Right lobe of liver (tissue), 6 donors: Measurements from ENCODE around the gene WSB1. TPM values are rescaled to one million over a fixed set of nuclear protein-coding genes. Genes with fewer than 3 reads are reported as not detected.

ENCODE experiments used
- ATAC-seq, 4 donors: fragments of 200-7000 bp; cut with Tn5 transposase; one replicate each; pipeline ENCODE4 v1.9.1; 2020; ENCODE audit warnings: mild to moderate bottlenecking in 4 of 4, moderate library complexity in 4 of 4
- DNase-seq, 3 donors: peaks; one replicate each; pipeline ENCODE4 v3.0.0-alpha.2; 2020
- H3K27ac ChIP-seq, 3 donors: fragments of 200-600 bp; one replicate each; pipeline ENCODE4 v1.8.0; 2022
- H3K27me3 ChIP-seq, 2 donors: fragments of 200-600 bp; one replicate each; pipeline ENCODE4 v1.8.0; 2022
- H3K36me3 ChIP-seq, 4 donors: fragments of 200-600 bp; sonication (generic) in 1 of 4; one replicate each; pipeline versions ENCODE4 v1.5.1 to v1.8.0; 2017 to 2022; ENCODE audit warnings: control low read depth in 1 of 4
- H3K4me1 ChIP-seq, 4 donors: fragments of 200-600 bp; sonication (generic) in 1 of 4; one replicate each; pipeline versions ENCODE4 v1.5.1 to v1.8.0; 2017 to 2022; ENCODE audit warnings: control low read depth in 1 of 4
- H3K4me3 ChIP-seq, 3 donors: fragments of 200-600 bp; one replicate each; pipeline ENCODE4 v1.8.0; 2022
- H3K9me3 ChIP-seq, 4 donors: fragments of 200-600 bp; sonication (generic) in 1 of 4; one replicate each; pipeline versions ENCODE4 v1.5.1 to v1.8.0; 2017 to 2022; ENCODE audit warnings: control low read depth in 1 of 4
- POLR2A ChIP-seq: fragments of 450-650 bp; IDR thresholded peaks from one replicate; pipeline ENCODE4 v1.6.1; 2017; ENCODE audit warnings: antibody characterized with exemption, mild to moderate bottlenecking
- WGBS: methylation state at CpG from one replicate; pipeline ENCODE4 v1.1.6; 2018; ENCODE audit warnings: low coverage, low lambda C conversion rate; ENCODE audit not compliant: insufficient coverage; ENCODE audit errors: missing lambda C conversion rate; 5-methylcytosine and 5-hydroxymethylcytosine counted together
- intact Hi-C, 2 donors: fragments of 100-400 bp; cut with DNase I; formaldehyde crosslinking; loops; one replicate each; pipeline versions ENCODE4 v1.11.2 to v1.14.1; 2022
- total RNA-seq, 6 experiments: library from RNA; depleted of rRNA in 2 of 6; stranded (reverse); fragments of >200 nt in 2 of 6; fragmentation: NEBNext Ultra II Directional in 3 of 6; extraction: Animal tissue kit (Norgen Biotek cat#: 25700) in 3 of 6; gene quantifications; one replicate each; pipeline versions ENCODE4 v1.1.0 to v1.2.4, GENCODE V29; 2016 to 2023
- TF ChIP-seq, protein P1 (sequence below), 4 donors: fragments of 200-600 bp in 3 of 4; fragments of 450-650 bp in 1 of 4; IDR thresholded peaks; one replicate each; pipeline versions ENCODE4 v1.5.1 to v1.8.0; 2016 to 2022; ENCODE audit warnings: antibody characterized with exemption in 4 of 4, mild to moderate bottlenecking in 2 of 4
- donor health status: DM: no; HTN: yes; CAD: no.
- donor health status: DM: no; HTN: no; CAD: no.
- donor health status: DM: no; HTN: no; CAD: no.
- donor health status: DM: no; HTN: yes; CAD: no.
- donor health status: DM: no; HTN: yes; CAD: no.

The WSB1 gene
- total RNA-seq, 6 experiments from 2014 or later = 28.3 to 97.6 (median 35.0) TPM

DNA sequence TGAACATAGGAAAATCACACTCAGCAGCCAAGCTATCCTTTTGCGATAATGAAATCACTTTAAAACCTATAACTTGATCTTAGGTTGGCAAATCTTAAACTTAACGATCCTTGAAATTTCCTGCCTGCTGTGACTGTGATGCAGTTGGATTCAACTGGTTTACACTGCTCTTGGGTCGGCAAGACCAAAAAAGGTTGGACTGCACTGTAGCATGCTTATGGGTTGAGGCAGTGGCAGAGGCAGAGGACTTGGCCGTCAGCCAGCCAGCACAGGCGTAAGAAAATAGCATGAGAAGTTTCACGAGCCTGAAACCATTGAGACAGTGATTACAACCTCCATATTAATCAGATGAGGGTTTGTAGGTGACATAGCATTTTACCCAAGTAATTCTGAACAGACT, 21.4 kb downstream of the WSB1 start:
- 62% methylated on average over 5 of the region's 6 CpGs for WGBS
- Histone ChIP-seq H3K27me3 (no peaks in the 10 kb centered on the region), H3K9me3 (no peaks in the 10 kb centered on the region), H3K36me3 (peaks cover 12 to 66% (median 27%) of the 10 kb centered on the region in 4 donors), H3K4me1 (peaks cover 0 to 8% (median 0%) of the 10 kb centered on the region in 4 donors), H3K4me3 (no peak overlapping the region), H3K27ac (no peak overlapping the region)
- TF ChIP-seq, protein P1, sequence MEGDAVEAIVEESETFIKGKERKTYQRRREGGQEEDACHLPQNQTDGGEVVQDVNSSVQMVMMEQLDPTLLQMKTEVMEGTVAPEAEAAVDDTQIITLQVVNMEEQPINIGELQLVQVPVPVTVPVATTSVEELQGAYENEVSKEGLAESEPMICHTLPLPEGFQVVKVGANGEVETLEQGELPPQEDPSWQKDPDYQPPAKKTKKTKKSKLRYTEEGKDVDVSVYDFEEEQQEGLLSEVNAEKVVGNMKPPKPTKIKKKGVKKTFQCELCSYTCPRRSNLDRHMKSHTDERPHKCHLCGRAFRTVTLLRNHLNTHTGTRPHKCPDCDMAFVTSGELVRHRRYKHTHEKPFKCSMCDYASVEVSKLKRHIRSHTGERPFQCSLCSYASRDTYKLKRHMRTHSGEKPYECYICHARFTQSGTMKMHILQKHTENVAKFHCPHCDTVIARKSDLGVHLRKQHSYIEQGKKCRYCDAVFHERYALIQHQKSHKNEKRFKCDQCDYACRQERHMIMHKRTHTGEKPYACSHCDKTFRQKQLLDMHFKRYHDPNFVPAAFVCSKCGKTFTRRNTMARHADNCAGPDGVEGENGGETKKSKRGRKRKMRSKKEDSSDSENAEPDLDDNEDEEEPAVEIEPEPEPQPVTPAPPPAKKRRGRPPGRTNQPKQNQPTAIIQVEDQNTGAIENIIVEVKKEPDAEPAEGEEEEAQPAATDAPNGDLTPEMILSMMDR (IDR thresholded peaks at IDR 0.05) = no peak
- no peak for TF ChIP-seq POLR2A
- no peak for ATAC-seq
- intact Hi-C loops = no loop called here
- DNase-seq = no peak

DNA sequence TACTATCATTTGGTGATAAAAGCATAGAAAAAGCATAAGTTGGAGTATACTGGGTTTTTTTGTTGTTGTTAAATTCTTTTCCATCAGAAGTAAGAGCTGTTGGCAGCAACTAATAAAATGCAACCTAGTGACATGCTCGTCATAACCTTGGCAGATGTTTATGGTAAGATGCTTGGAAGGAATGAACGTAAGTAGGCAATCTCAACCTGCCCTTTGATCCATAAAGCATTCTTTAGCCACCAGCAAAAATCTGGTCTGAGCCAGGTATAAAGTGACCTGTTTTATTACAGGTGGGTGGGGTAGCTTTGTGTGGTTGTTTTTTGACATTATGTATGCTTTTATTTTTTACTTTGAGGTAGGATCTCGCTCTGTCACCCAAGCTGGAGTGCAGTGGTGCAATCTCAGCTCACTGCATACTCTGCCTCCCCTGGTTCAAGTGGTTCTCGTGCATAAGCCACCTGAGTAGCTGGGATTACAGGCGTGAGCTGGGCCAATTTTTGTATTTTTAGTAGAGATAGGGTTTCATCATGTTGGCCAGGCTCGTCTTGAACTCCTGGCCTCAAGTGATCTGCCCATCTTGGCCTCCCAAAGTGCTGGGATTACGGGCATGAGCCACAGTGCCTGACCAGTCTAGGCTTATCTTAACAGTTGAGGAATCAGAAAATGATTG, 22.0 kb downstream of the WSB1 start:
- 84% methylated on average over 5 of the region's 7 CpGs for WGBS

DNA sequence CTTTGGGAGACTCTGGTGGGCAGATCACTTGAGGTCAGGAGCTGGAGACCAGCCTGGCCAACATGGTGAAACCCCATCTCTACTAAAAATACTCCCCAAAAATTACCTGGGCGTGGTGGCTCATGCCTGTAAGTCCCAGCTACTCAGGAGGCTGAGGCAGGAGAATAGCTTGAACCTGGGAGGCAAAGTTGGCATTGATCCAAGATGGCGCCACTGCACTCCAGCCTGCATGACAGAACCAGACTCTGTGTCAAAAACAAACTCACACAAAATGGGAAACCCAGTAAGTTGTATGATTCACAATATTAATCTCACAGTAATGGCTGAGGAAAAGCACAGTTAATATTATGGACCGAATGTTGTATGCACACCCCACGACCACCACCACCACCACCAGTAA, 24.3 kb downstream of the WSB1 start:
- intact Hi-C loops = no loop called here
- no peak overlapping the region for H3K27ac ChIP-seq
- peaks cover 0 to 13% (median 1%) of the 10 kb centered on the region in 4 donors for H3K4me1 ChIP-seq
- no peaks in the 10 kb centered on the region for H3K27me3 ChIP-seq
- 83% methylated on average over 4 of the region's 4 CpGs for WGBS
- ATAC-seq (no peak), DNase-seq (no peak)
- peaks cover 8 to 38% (median 15%) of the 10 kb centered on the region in 4 donors for H3K36me3 ChIP-seq
- no peaks in the 10 kb centered on the region for H3K9me3 ChIP-seq
- no peak overlapping the region for H3K4me3 ChIP-seq
- TF ChIP-seq, protein P1 (IDR thresholded peaks at IDR 0.05) = no peak
- no peak for TF ChIP-seq POLR2A

More for the DNA sequence above, 22.0 kb downstream of the WSB1 start:
- intact Hi-C loops = no loop called here
- Histone ChIP-seq H3K36me3 (peaks cover 12 to 60% (median 27%) of the 10 kb centered on the region in 4 donors), H3K27me3 (no peaks in the 10 kb centered on the region), H3K4me3 (no peak overlapping the region), H3K27ac (no peak overlapping the region), H3K4me1 (peaks cover 0 to 9% (median 0%) of the 10 kb centered on the region in 4 donors), H3K9me3 (no peaks in the 10 kb centered on the region)
- ATAC-seq = no peak
- TF ChIP-seq, protein P1 (IDR thresholded peaks at IDR 0.05) = no peak
- TF ChIP-seq POLR2A = no peak
- DNase-seq = no peak

DNA sequence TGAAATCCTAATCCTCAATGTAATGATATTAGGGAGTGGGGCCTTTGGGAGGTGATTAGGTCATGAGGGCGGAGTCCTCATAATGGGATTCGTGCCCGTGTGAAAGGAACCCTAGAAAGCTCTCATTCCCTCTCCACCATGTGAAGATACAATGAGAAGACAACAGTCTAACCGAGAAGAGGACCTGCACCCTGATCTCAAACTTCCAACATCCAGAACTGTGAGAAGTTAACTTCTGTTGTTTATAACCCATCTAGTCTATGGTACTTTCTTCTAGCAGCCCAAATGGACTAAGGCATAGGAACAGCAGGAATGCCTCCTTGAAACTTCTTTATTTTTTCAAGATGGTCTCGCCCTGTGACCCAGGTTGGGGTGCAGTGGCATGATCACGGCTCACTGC, 24.7 kb downstream of the WSB1 start:
- WGBS = 89% methylated on average over 4 of the region's 6 CpGs
- peaks cover 7 to 34% (median 13%) of the 10 kb centered on the region in 4 donors for H3K36me3 ChIP-seq
- TF ChIP-seq POLR2A = no peak
- TF ChIP-seq, protein P1 (IDR thresholded peaks at IDR 0.05) = no peak
- no peak overlapping the region for H3K27ac ChIP-seq
- H3K27me3 ChIP-seq = no peaks in the 10 kb centered on the region
- peaks cover 0 to 16% (median 2%) of the 10 kb centered on the region in 4 donors for H3K4me1 ChIP-seq
- no peak overlapping the region for H3K4me3 ChIP-seq
- ATAC-seq (no peak), DNase-seq (no peak)
- intact Hi-C loops = no loop called here
- no peaks in the 10 kb centered on the region for H3K9me3 ChIP-seq
